MM.1S (cell line): ENCODE measurements around the gene NOMO2.
"Not testable (repeated sequence)": the region's sequence is repeated elsewhere in the genome, so short reads cannot be mapped to it uniquely, and the experiment has no call there.

ENCODE experiments used
- CTCF ChIP-seq: fragments of 300-600 bp; sonication (generic); IDR thresholded peaks from 2 replicates; pipeline ENCODE4 v1.5.1; 2016; ENCODE audit warnings: antibody characterized with exemption, low read length, mixed read lengths
- EZH2 ChIP-seq: fragments of 300-600 bp; sonication (generic); optimal IDR thresholded peaks from 2 replicates; pipeline ENCODE3; 2017; ENCODE audit warnings: low read depth, mild to moderate bottlenecking, antibody characterized with exemption, low read length, mixed read lengths

- not testable (repeated sequence) for TF ChIP-seq CTCF, EZH2
Observed at GRCh38 chr16:18526547-18526946, 35.4 kb downstream of the NOMO2 start.
